ENCODE results near the gene RPGRIP1. TPM values are rescaled to one million over a fixed set of nuclear protein-coding genes. Genes with fewer than 3 reads are reported as not detected.

RPGRIP1 gene
- total and polyA plus RNA-seq, 9 donors: 0.15 to 0.42 (median 0.31) TPM; not detected in 5

DNA sequence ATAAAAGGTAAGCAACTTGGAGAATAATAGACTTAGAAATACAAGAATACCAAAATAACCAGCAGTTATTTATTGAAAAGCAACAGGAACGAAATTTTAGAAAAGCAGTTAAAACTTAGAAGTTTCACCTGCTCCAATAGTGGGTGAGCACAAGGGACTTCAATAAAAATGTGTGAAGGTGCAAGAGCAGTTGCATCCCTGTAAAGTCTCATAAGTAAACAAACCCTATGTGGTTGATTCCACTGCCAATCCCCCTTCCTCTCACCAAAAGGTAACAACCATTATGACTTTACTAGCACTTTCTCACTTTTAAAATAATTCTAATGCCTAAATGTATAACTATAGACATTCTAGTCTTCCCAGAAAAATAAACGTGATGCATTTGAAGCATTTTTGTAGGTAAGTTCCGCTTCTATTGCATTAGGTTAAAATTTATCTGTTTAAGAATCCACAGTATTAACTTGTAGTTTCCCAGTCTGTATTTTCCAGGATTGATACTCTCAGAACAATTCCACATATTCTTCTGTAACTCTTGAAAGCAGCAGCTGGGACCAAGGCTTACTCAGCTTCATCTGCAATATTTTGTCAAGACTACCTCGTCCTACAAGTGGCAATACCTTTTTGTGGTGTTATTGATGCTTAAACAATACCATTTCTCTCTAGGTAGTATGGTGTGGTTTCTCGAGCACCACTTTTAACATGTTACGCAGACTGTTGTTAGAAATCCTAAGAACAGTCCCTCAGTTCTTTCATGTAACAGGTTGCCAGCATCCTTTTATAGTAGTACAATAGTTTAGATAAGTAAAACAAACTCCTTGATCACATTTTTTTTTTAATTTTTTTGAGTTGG lies 42.7 kb upstream of the RPGRIP1 start:
- Histone ChIP-seq H3K9me3 (no peaks in the 10 kb centered on the region), H3K27me3 (no peaks in the 10 kb centered on the region), H3K27ac (no peak overlapping the region), H3K4me3 (no peak overlapping the region), H3K36me3 (no peaks in the 10 kb centered on the region), H3K4me1 (ENCODE audit: insufficient read depth) (peaks cover 10% of the 10 kb centered on the region)
- TF ChIP-seq POLR2A (IDR thresholded peaks at IDR 0.05) (no peak), EP300 (IDR thresholded peaks at IDR 0.05) (no peak)
- TF ChIP-seq, protein P1, sequence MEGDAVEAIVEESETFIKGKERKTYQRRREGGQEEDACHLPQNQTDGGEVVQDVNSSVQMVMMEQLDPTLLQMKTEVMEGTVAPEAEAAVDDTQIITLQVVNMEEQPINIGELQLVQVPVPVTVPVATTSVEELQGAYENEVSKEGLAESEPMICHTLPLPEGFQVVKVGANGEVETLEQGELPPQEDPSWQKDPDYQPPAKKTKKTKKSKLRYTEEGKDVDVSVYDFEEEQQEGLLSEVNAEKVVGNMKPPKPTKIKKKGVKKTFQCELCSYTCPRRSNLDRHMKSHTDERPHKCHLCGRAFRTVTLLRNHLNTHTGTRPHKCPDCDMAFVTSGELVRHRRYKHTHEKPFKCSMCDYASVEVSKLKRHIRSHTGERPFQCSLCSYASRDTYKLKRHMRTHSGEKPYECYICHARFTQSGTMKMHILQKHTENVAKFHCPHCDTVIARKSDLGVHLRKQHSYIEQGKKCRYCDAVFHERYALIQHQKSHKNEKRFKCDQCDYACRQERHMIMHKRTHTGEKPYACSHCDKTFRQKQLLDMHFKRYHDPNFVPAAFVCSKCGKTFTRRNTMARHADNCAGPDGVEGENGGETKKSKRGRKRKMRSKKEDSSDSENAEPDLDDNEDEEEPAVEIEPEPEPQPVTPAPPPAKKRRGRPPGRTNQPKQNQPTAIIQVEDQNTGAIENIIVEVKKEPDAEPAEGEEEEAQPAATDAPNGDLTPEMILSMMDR (IDR thresholded peaks at IDR 0.05): no peak
- WGBS, 3 donors: 72 to 75% (median 74%) methylated on average over 6 of the region's 6 CpGs
- no peak for DNase-seq
- intact Hi-C loops (cut with DNase I): no loop called here

DNA sequence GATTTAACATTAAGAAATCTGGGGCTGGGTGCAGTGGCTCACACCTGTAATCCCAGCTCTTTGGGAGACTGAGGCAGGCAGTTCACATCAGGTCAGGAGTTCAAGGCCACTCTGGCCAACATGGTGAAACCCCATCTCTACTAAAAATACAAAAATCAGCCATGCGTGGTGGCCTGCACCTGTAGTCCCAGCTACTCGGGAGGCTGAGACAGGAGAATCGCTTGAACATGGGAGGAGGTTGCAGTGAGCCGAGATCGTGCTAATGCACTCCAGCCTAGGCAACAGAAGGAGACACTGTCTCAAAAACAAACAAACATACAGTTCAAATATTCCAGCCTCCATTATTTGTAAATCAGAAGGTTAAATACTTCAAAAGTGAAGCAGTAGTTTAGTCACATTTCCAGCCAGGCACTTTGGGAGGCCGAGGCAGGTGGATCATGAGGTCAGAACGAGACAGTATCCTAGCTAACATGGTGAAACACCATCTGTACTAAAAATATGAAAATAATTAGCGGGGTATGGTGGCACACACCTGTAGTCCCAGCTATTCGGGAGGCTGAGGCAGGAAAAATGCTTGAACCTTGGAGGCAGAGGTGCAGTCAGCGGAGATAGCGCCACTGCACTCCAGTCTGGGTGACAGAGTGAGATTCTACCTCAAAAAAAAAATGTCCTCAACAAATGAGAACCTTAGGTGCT lies 40.9 kb upstream of the RPGRIP1 start:
- TF ChIP-seq EP300 (IDR thresholded peaks at IDR 0.05) (no peak), POLR2A (IDR thresholded peaks at IDR 0.05) (no peak)
- TF ChIP-seq, protein P1 (IDR thresholded peaks at IDR 0.05): no peak
- DNase-seq: no peak
- H3K4me1 ChIP-seq (ENCODE audit: insufficient read depth): peaks cover 8% of the 10 kb centered on the region
- H3K9me3 ChIP-seq: no peaks in the 10 kb centered on the region
- no peaks in the 10 kb centered on the region for H3K36me3 ChIP-seq
- intact Hi-C loops (cut with DNase I): no loop called here
- 92 to 93% (median 93%) methylated on average over 11 of the region's 11 CpGs for WGBS, 3 donors
- H3K27me3 ChIP-seq: no peaks in the 10 kb centered on the region
- H3K4me3 ChIP-seq: no peak overlapping the region
- no peak overlapping the region for H3K27ac ChIP-seq

- intact Hi-C loops (cut with DNase I): no loop called here
- WGBS, 3 donors: 50 to 67% (median 59%) methylated on average over 2 of the region's 2 CpGs
- no peak for TF ChIP-seq EP300 (IDR thresholded peaks at IDR 0.05)
- TF ChIP-seq, protein P1 (IDR thresholded peaks at IDR 0.05): no peak
- TF ChIP-seq POLR2A (IDR thresholded peaks at IDR 0.05): no peak
- H3K4me1 ChIP-seq (ENCODE audit: insufficient read depth): peaks cover 8% of the 10 kb centered on the region
- H3K9me3 ChIP-seq: no peaks in the 10 kb centered on the region
- no peaks in the 10 kb centered on the region for H3K27me3 ChIP-seq
- DNase-seq: no peak
- no peaks in the 10 kb centered on the region for H3K36me3 ChIP-seq
- no peak overlapping the region for H3K4me3 ChIP-seq
- no peak overlapping the region for H3K27ac ChIP-seq
These were observed 39.5 kb upstream of the RPGRIP1 start for GRCh38 chr14:21240417-21240816.

DNA sequence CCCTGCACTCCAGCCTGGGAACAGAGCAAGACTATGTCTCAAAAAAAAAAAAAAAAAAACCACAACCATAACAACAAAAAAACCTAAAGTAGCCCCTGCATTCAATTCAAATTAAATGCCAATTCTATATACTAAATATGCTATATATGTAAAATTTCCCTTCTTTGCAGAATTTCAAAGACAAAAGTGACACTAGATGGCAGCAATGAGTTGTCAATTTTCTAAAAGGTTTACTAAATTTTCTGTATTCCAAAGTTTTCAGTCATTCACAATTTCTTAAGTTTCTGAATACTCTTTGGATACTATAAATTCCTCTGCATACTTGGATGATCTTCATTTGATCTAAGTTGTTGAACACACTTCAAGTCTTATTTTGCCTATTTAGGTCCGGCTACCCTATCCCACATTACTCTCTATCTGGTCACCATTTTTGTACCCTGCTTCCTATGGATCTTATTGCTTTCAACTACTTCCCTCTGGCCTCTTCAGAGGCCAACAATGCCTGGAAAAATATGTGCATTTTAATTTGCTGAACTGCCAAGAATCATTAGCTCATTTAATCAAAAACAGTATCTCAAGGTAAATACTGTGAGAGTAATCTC lies 38.6 kb upstream of the RPGRIP1 start:
- Histone ChIP-seq H3K27me3 (no peaks in the 10 kb centered on the region), H3K4me3 (no peak overlapping the region), H3K27ac (no peak overlapping the region), H3K36me3 (no peaks in the 10 kb centered on the region), H3K9me3 (no peaks in the 10 kb centered on the region), H3K4me1 (ENCODE audit: insufficient read depth) (peaks cover 14% of the 10 kb centered on the region)
- TF ChIP-seq POLR2A (IDR thresholded peaks at IDR 0.05) (no peak), EP300 (IDR thresholded peaks at IDR 0.05) (no peak)
- TF ChIP-seq, protein P1 (IDR thresholded peaks at IDR 0.05): no peak
- intact Hi-C loops (cut with DNase I): no loop called here
- WGBS, 3 donors: 68 to 74% (median 73%) methylated on average over 1 of the region's 1 CpG
- no peak for DNase-seq

Measured in ovary (tissue), 9 donors.